ENCODE data around the gene CUL5. TPM values are rescaled to one million over a fixed set of nuclear protein-coding genes. Genes with fewer than 3 reads are reported as not detected.
A peak's percentile ranks its signal among the peaks of the same experiment; 100 is the strongest.

CUL5 gene
- total RNA-seq, 2 experiments from 2014 or later: 32.2 to 34.6 TPM

DNA sequence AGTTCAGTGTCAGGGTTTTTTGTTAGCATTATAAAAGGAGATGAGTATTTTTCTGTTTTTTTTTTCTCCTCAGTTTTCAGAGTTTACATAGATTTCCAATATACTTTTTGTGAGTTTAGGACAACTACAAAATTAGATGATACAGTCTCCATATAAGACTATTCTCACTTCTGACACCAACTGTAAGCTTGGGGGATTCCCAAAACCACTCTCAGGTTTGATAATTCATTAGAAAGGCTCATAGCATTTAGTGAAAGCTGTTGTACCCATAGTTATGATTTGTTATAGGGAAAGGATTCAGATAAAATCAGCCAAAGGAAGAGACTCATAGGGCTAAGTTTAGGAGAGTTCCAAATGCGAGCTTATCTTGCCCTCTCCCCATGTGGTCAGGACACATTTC, 24.1 kb downstream of the CUL5 start:
- POLR2A ChIA-PET: interaction anchor here (0.6 to 1.0 kb wide), 2 partner anchors 11 to 255 kb away, joined by 3 read pairs; no protein-coding TSS in a partner anchor
- peaks cover 46% of the 10 kb centered on the region for H3K36me3 Mint-ChIP-seq (ENCODE audit: low read depth)

DNA sequence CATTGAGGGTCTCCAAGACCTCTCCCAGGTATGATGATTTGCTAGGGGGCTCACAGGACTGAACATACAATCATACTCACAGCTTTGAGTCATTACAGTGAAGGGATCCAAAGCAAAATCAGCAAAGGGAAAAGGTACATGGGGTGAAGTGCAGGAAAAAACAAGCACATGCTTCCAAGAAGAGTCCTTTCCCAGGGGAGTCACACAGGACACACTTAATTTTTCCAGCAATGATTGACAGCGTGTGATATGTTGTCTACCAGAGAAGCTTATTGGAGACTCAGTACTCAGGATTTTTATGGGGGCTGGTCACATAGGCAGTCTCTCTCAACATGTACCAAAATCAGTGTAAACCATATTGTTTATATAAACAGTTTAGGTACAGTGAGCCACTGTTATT, 25.3 kb downstream of the CUL5 start:
- TF ChIP-seq, protein P1, sequence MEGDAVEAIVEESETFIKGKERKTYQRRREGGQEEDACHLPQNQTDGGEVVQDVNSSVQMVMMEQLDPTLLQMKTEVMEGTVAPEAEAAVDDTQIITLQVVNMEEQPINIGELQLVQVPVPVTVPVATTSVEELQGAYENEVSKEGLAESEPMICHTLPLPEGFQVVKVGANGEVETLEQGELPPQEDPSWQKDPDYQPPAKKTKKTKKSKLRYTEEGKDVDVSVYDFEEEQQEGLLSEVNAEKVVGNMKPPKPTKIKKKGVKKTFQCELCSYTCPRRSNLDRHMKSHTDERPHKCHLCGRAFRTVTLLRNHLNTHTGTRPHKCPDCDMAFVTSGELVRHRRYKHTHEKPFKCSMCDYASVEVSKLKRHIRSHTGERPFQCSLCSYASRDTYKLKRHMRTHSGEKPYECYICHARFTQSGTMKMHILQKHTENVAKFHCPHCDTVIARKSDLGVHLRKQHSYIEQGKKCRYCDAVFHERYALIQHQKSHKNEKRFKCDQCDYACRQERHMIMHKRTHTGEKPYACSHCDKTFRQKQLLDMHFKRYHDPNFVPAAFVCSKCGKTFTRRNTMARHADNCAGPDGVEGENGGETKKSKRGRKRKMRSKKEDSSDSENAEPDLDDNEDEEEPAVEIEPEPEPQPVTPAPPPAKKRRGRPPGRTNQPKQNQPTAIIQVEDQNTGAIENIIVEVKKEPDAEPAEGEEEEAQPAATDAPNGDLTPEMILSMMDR (IDR thresholded peaks at IDR 0.05): no peak
- DNase-seq: no peak
- ChIA-PET POLR2A (interaction anchor here (1.0 kb wide), 1 partner anchor 98 kb away, joined by 3 read pairs; no protein-coding TSS in a partner anchor), CTCF (interaction anchor here (1.0 to 2.6 kb wide), 2 partner anchors 11 to 26 kb away, joined by 3 to 11 read pairs; partner anchors contain the start of gene CUL5)
- Mint-ChIP-seq H3K27ac (no peak overlapping the region), H3K27me3 (no peaks in the 10 kb centered on the region), H3K4me3 (no peak overlapping the region), H3K36me3 (ENCODE audit: low read depth) (peaks cover 44% of the 10 kb centered on the region), H3K4me1 (ENCODE audit: low read depth) (peaks cover 18% of the 10 kb centered on the region), H3K9me3 (peaks cover 3% of the 10 kb centered on the region)
- no peak for ATAC-seq
- intact Hi-C loops (cut with micrococcal nuclease): no loop called here

More for the DNA sequence above, 24.1 kb downstream of the CUL5 start:
- CTCF ChIA-PET: interaction anchor here (0.7 to 2.6 kb wide), 2 partner anchors 24 to 37 kb away, joined by 3 to 11 read pairs; partner anchors contain the start of gene CUL5
- H3K4me1 Mint-ChIP-seq (ENCODE audit: low read depth): peaks cover 24% of the 10 kb centered on the region
- DNase-seq (no peak), ATAC-seq (no peak)
- peaks cover 3% of the 10 kb centered on the region for H3K9me3 Mint-ChIP-seq
- intact Hi-C loops (cut with micrococcal nuclease): no loop called here
- TF ChIP-seq, protein P1 (IDR thresholded peaks at IDR 0.05): no peak
- no peaks in the 10 kb centered on the region for H3K27me3 Mint-ChIP-seq
- H3K27ac Mint-ChIP-seq: peak overlapping the region; percentile 5
- H3K4me3 Mint-ChIP-seq: no peak overlapping the region

DNA sequence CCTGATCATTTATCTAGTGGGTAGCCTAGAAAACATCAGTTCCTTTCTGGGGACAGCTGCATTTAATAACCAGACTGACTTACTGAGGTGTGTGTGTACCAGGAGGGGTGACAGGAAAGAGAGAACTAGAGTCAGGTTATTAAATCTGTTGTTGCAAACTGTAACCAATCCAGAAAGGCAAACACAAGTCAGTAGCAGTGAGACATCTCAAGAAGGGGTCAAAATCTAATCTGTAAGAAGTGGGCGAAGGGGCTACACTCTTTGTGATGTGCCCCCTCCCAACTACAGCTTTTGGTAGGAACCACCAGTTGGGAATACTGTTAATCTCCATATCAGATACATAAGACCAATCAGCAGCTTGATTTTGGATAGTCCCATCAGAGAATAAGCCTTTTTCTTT, 26.3 kb downstream of the CUL5 start:
- H3K9me3 Mint-ChIP-seq: peaks cover 3% of the 10 kb centered on the region
- H3K4me1 Mint-ChIP-seq (ENCODE audit: low read depth): peaks cover 17% of the 10 kb centered on the region
- H3K27ac Mint-ChIP-seq: no peak overlapping the region
- ATAC-seq (no peak), DNase-seq (no peak)
- intact Hi-C loops (cut with micrococcal nuclease): no loop called here
- ChIA-PET POLR2A (interaction anchor here (1.0 kb wide), 1 partner anchor 97 kb away, joined by 3 read pairs; no protein-coding TSS in a partner anchor), CTCF (interaction anchor here (1.0 to 2.6 kb wide), 3 partner anchors 10 to 35 kb away, joined by 3 to 11 read pairs (median 3); partner anchors contain the start of gene CUL5)
- peaks cover 46% of the 10 kb centered on the region for H3K36me3 Mint-ChIP-seq (ENCODE audit: low read depth)
- no peak overlapping the region for H3K4me3 Mint-ChIP-seq
- TF ChIP-seq, protein P1 (IDR thresholded peaks at IDR 0.05): no peak
- no peaks in the 10 kb centered on the region for H3K27me3 Mint-ChIP-seq

DNA sequence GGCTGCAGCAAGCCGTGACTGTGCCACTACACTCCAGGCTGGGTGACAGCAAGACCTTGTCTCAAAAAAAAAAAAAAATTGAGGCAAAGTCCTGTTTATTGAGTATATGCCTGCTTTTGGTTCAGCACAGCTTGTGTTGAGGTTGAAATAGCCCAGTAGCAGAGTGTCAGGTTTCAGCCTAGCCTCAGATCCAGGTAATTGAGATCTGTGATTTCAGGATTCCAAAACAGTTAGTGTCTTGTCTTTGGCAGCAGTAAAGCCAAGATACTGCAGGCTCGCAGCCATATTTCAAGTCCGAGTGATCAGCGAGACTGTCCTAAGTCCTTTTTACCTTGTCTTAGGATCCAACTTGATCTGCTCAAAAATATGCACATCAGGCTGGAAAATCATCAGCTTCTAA, 27.0 kb downstream of the CUL5 start:
- no peak overlapping the region for H3K27ac Mint-ChIP-seq
- peaks cover 3% of the 10 kb centered on the region for H3K9me3 Mint-ChIP-seq
- intact Hi-C loops (cut with micrococcal nuclease): no loop called here
- TF ChIP-seq, protein P1 (IDR thresholded peaks at IDR 0.05): no peak
- no peak for ATAC-seq
- H3K4me3 Mint-ChIP-seq: no peak overlapping the region
- ChIA-PET CTCF (interaction anchor here (1.3 kb wide), 1 partner anchor 36 kb away, joined by 3 read pairs; no protein-coding TSS in a partner anchor), POLR2A (no interaction called here)
- peaks cover 17% of the 10 kb centered on the region for H3K4me1 Mint-ChIP-seq (ENCODE audit: low read depth)
- H3K27me3 Mint-ChIP-seq: no peaks in the 10 kb centered on the region
- DNase-seq: no peak
- H3K36me3 Mint-ChIP-seq (ENCODE audit: low read depth): peaks cover 40% of the 10 kb centered on the region

DNA sequence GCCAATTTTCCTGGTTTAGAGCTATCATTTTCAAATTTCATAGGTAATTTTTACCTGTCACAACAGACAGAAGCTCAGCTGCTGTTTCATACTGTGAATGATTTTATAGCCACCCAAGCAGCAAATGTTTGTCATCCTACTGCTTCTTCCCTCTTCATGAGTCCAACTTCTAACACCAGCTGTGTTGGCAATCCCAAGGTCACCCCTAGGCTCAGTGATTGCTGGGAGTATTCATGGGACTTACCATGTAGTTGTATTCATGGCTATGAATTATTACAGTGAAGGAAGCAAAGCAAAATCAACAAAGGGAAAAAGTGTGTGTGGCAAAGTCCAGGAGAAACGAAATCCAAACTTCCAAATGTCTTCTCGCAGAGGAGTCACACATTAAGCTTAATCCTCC, 28.5 kb downstream of the CUL5 start:
- Mint-ChIP-seq H3K9me3 (no peaks in the 10 kb centered on the region), H3K4me3 (no peak overlapping the region), H3K27me3 (no peaks in the 10 kb centered on the region), H3K27ac (no peak overlapping the region), H3K4me1 (ENCODE audit: low read depth) (peaks cover 13% of the 10 kb centered on the region), H3K36me3 (ENCODE audit: low read depth) (peaks cover 27% of the 10 kb centered on the region)
- CTCF ChIA-PET: interaction anchor here (0.9 to 1.2 kb wide), 3 partner anchors 10 to 60 kb away, joined by 3 to 4 read pairs (median 4); partner anchors contain the start of gene CUL5
- DNase-seq: no peak
- TF ChIP-seq, protein P1 (IDR thresholded peaks at IDR 0.05): no peak
- POLR2A ChIA-PET: interaction anchor here (0.6 to 1.4 kb wide), 2 partner anchors 26 to 186 kb away, joined by 3 read pairs; no protein-coding TSS in a partner anchor
- no peak for ATAC-seq
- intact Hi-C loops (cut with micrococcal nuclease): no loop called here

Data from activated CD8-positive, alpha-beta T cell treated with anti-CD3 and anti-CD28 coated beads for 36 hours (primary cell).